H1 (cell line): Measurements from ENCODE around the gene PLPPR1. TPM values are rescaled to one million over a fixed set of nuclear protein-coding genes. Genes with fewer than 3 reads are reported as not detected.

Experiments
- CTCF ChIA-PET: fragments of 300-600 bp; sonication (Branson Sonifier 250); formaldehyde crosslinking; loops from one replicate; lab custom pipeline; 2021; ENCODE audit not compliant: partially characterized antibody; lab: Charles Lee
- POLR2A ChIA-PET: fragments of 300-600 bp; sonication (Branson Sonifier 250); formaldehyde crosslinking; loops from one replicate; lab custom pipeline; 2021; ENCODE audit warnings: inconsistent platforms; ENCODE audit not compliant: partially characterized antibody; lab: Charles Lee
- DNase-seq, 2 experiments: peaks; one replicate each; pipeline versions ENCODE4 v3.0.0 to v3.0.0-alpha.2; 2010 to 2022; ENCODE audit warnings: low spot score in 2 of 2, low read depth in 1 of 2, mixed read lengths in 1 of 2
- FAIRE-seq: peaks from 2 replicates; lab custom pipeline; 2011; peaks lifted over from hg19 to GRCh38; lab: Jason Lieb, UNC
- H2AFZ ChIP-seq: 2 replicates; pipeline ENCODE4 v1.8.1; 2012; ENCODE audit warnings: low read length, inconsistent platforms
- H2AK5ac ChIP-seq: 2 replicates; pipeline ENCODE4 v1.6.1; 2013; ENCODE audit warnings: low read depth, low read length
- H2BK120ac ChIP-seq: replicated peaks from 2 replicates; pipeline ENCODE3; 2013; ENCODE audit warnings: low read depth, low read length, inconsistent platforms
- H2BK12ac ChIP-seq: 2 replicates; pipeline ENCODE4 v1.6.1; 2013; ENCODE audit warnings: low read depth, low read length
- H2BK15ac ChIP-seq: 2 replicates; pipeline ENCODE4 v1.6.1; 2013; ENCODE audit warnings: low read length
- H2BK20ac ChIP-seq: 2 replicates; pipeline ENCODE4 v1.6.1; 2013; ENCODE audit warnings: low read length
- H2BK5ac ChIP-seq: 2 replicates; pipeline ENCODE4 v1.6.1; 2013; ENCODE audit warnings: low read depth, low read length
- H3K14ac ChIP-seq: 2 replicates; pipeline ENCODE4 v1.6.1; 2013; ENCODE audit warnings: inconsistent platforms; ENCODE audit not compliant: insufficient read length
- H3K18ac ChIP-seq: 2 replicates; pipeline ENCODE4 v1.6.1; 2013; ENCODE audit warnings: low read length; ENCODE audit errors: extremely low read depth
- H3K23ac ChIP-seq: 2 replicates; pipeline ENCODE4 v1.6.1; 2013; ENCODE audit warnings: inconsistent platforms; ENCODE audit not compliant: insufficient read length
- H3K23me2 ChIP-seq: 2 replicates; pipeline ENCODE4 v1.6.1; 2013; ENCODE audit warnings: low read depth, low read length
- H3K27ac ChIP-seq: 2 replicates; pipeline ENCODE4 v1.6.1; 2011; ENCODE audit warnings: low read depth, low read length, inconsistent platforms
- H3K27me3 ChIP-seq, 4 experiments: replicated peaks in 1 of 4; 1 replicate in 1 of 4; 2 replicates in 3 of 4; pipeline versions ENCODE4 v1.6.1 to v1.8.1; 2011 to 2013; ENCODE audit warnings: low read length in 3 of 4, mild to moderate bottlenecking in 3 of 4, inconsistent platforms in 2 of 4, mixed read lengths in 2 of 4, moderate library complexity in 1 of 4; ENCODE audit not compliant: control insufficient read depth in 3 of 4, insufficient read depth in 3 of 4; ENCODE audit errors: extremely low read depth in 1 of 4
- H3K36me3 ChIP-seq, 4 experiments: 2 replicates each; pipeline versions ENCODE4 v1.6.1 to v1.8.1; 2011 to 2013; ENCODE audit warnings: mild to moderate bottlenecking in 4 of 4, low read length in 3 of 4, moderate library complexity in 2 of 4, control low read depth in 1 of 4, inconsistent platforms in 1 of 4; ENCODE audit not compliant: insufficient read depth in 4 of 4, control insufficient read depth in 2 of 4
- H3K4ac ChIP-seq: replicated peaks from 2 replicates; pipeline ENCODE3; 2013; ENCODE audit warnings: low read length, low read depth, mixed read lengths, inconsistent platforms; ENCODE audit not compliant: insufficient read length
- H3K4me1 ChIP-seq, 4 experiments: replicated peaks in 1 of 4; 1 replicate in 1 of 4; 2 replicates in 3 of 4; pipeline versions ENCODE4 v1.6.1 to v1.8.1; 2011 to 2013; ENCODE audit warnings: low read length in 3 of 4, inconsistent platforms in 2 of 4, mixed read lengths in 1 of 4; ENCODE audit not compliant: insufficient read depth in 4 of 4, control insufficient read depth in 3 of 4
- H3K4me2 ChIP-seq, 2 experiments: 2 replicates each; pipeline versions ENCODE4 v1.6.1 to v1.8.1; 2011 to 2013; ENCODE audit warnings: low read depth in 2 of 2, low read length in 2 of 2, control low read depth in 1 of 2, inconsistent platforms in 1 of 2, mild to moderate bottlenecking in 1 of 2; ENCODE audit not compliant: insufficient read depth in 1 of 2
- H3K4me3 ChIP-seq, 4 experiments: fragments of 200-600, 300-600 bp in 1 of 4; sonication (generic), shearing (Covaris generic), sonication (Bioruptor Twin) in 1 of 4; 2 replicates each; pipeline versions ENCODE4 v1.5.1 to v1.8.1; 2011 to 2016; ENCODE audit warnings: low read length in 4 of 4, low read depth in 3 of 4, control low read depth in 2 of 4, inconsistent platforms in 2 of 4, mild to moderate bottlenecking in 2 of 4, mixed read lengths in 1 of 4, moderate library complexity in 1 of 4; ENCODE audit not compliant: insufficient read depth in 2 of 4; ENCODE audit errors: extremely low read depth in 1 of 4
- H3K56ac ChIP-seq: replicated peaks from 2 replicates; pipeline ENCODE3; 2013; ENCODE audit warnings: low read depth, mild to moderate bottlenecking, mixed read lengths, low read length, inconsistent platforms; ENCODE audit not compliant: insufficient read length
- H3K79me1 ChIP-seq: 2 replicates; pipeline ENCODE4 v1.6.1; 2013; ENCODE audit warnings: low read depth, low read length, control low read depth
- H3K79me2 ChIP-seq, 2 experiments: 2 replicates each; pipeline versions ENCODE4 v1.6.1 to v1.8.1; 2012 to 2013; ENCODE audit warnings: low read length in 2 of 2, mild to moderate bottlenecking in 2 of 2, inconsistent platforms in 1 of 2; ENCODE audit not compliant: insufficient read depth in 2 of 2, control insufficient read depth in 1 of 2
- H3K9ac ChIP-seq, 4 experiments: replicated peaks in 1 of 4; 1 replicate in 1 of 4; 2 replicates in 3 of 4; pipeline versions ENCODE4 v1.6.1 to v1.8.1; 2011 to 2013; ENCODE audit warnings: low read depth in 3 of 4, low read length in 3 of 4, control low read depth in 2 of 4, mild to moderate bottlenecking in 2 of 4, moderate library complexity in 2 of 4, inconsistent platforms in 1 of 4; ENCODE audit errors: extremely low read depth in 1 of 4
- H3K9me3 ChIP-seq, 2 experiments: 2 replicates each; pipeline versions ENCODE4 v1.6.1 to v1.8.1; 2012 to 2013; ENCODE audit warnings: mild to moderate bottlenecking in 2 of 2, moderate library complexity in 2 of 2, control low read depth in 1 of 2, inconsistent platforms in 1 of 2, low read depth in 1 of 2, low read length in 1 of 2, mixed read lengths in 1 of 2; ENCODE audit not compliant: insufficient read depth in 2 of 2
- H4K20me1 ChIP-seq, 2 experiments: replicated peaks in 1 of 2; 2 replicates each; pipeline versions ENCODE3 to v1.8.1; 2011 to 2013; ENCODE audit warnings: inconsistent platforms in 2 of 2, low read length in 2 of 2, mild to moderate bottlenecking in 1 of 2; ENCODE audit not compliant: insufficient read depth in 2 of 2, control insufficient read depth in 1 of 2
- H4K5ac ChIP-seq: 2 replicates; pipeline ENCODE4 v1.6.1; 2013; ENCODE audit warnings: low read length, low read depth, mixed read lengths, inconsistent platforms; ENCODE audit not compliant: insufficient read length
- H4K8ac ChIP-seq: 2 replicates; pipeline ENCODE4 v1.8.0; 2013; ENCODE audit warnings: mild to moderate bottlenecking, moderate library complexity, low read length, inconsistent platforms; ENCODE audit not compliant: insufficient read depth; ENCODE audit errors: extremely low read depth
- H4K91ac ChIP-seq: replicated peaks from 2 replicates; pipeline ENCODE3; 2013; ENCODE audit warnings: low read length, mixed read lengths, inconsistent platforms; ENCODE audit not compliant: insufficient read length
- RAD21 ChIP-seq, 2 experiments: IDR thresholded peaks in 1 of 2; conservative IDR thresholded peaks in 1 of 2; 2 replicates each; pipeline ENCODE4 v1.6.1; 2011; ENCODE audit warnings: low read depth in 2 of 2, low read length in 2 of 2, improper control_type of control experiment in 1 of 2, inconsistent platforms in 1 of 2, mild to moderate bottlenecking in 1 of 2, moderate library complexity in 1 of 2
- RFX5 ChIP-seq: IDR thresholded peaks from 2 replicates; pipeline ENCODE4 v1.6.1; 2011; ENCODE audit warnings: low read depth, low read length, improper control_type of control experiment, borderline replicate concordance
- SIN3A ChIP-seq, 2 experiments: IDR thresholded peaks in 1 of 2; conservative IDR thresholded peaks in 1 of 2; 2 replicates each; pipeline ENCODE4 v1.6.1; 2011 to 2012; ENCODE audit warnings: low read length in 2 of 2, improper control_type of control experiment in 1 of 2, low read depth in 1 of 2, mild to moderate bottlenecking in 1 of 2
- WGBS, 2 experiments: shearing (Covaris generic) in 1 of 2; methylation state at CpG; one replicate each; pipeline versions ENCODE4 v1.1.6 to v1.1.7; 2013 to 2015; ENCODE audit warnings: low lambda C conversion rate in 2 of 2, mixed read lengths in 2 of 2, inconsistent platforms in 1 of 2, low coverage in 1 of 2, missing lambda C conversion rate in 1 of 2; ENCODE audit not compliant: insufficient replicate concordance in 2 of 2, insufficient coverage in 1 of 2, insufficient read length in 1 of 2; ENCODE audit errors: extremely low coverage in 1 of 2, missing lambda C conversion rate in 1 of 2; 5-methylcytosine and 5-hydroxymethylcytosine counted together
- polyA plus RNA-seq, 7 experiments: library from polyadenylated mRNA; depleted of rRNA in 3 of 7; stranded (reverse) in 5 of 7; unstranded in 2 of 7; fragments of >200 nt in 5 of 7; fragments of 200-250 nt in 2 of 7; gene quantifications; 1 replicate in 5 of 7; 2 replicates in 1 of 7; 4 replicates in 1 of 7; pipeline versions ENCODE4 v1.2.1 to v1.2.3, GENCODE V29; 2011 to 2013; ENCODE audit warnings: missing spikeins in 2 of 7, mixed read lengths in 2 of 7
- total RNA-seq: library from RNA; stranded (reverse); fragmentation: NEBNext Ultra II Directional; extraction: Animal tissue kit (Norgen Biotek cat#: 25700); gene quantifications from 2 replicates; pipeline ENCODE4 v1.2.1, GENCODE V29; 2021

The PLPPR1 gene
- total and polyA plus RNA-seq, 2 of the 8 experiments (the other 6 are each of a cell fraction or from before 2014, with no cell fraction given): 1.4 to 1.8 TPM

DNA sequence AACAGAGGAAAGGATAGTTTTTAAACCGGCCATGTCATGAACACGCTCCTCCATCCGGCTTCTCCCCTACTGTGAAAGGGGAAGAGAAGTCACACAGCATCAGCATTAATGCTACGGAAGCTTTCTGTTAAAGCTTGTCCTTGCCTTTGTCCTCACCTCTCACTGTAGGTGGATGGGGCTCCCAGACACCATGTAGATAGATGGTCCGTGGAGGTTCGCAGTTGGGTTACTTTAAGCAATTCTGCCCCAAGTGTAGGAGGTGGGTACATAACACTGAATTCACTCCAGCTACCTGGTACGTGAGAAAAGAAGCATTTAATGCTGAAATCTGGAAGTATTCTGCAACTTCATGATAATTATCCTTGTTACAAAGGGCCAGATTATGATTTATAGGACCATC, 190.5 kb downstream of the PLPPR1 start:
- DNase-seq (no peak), FAIRE-seq (no peak)
- no peaks in the 10 kb centered on the region for H3K27me3 ChIP-seq
- H4K91ac ChIP-seq: no peak overlapping the region
- no peak overlapping the region for H2BK120ac ChIP-seq
- 85% methylated on average over 7 of the region's 7 CpGs; no CpG with 5 or more reads in 1 of the 2 experiments for WGBS, 2 experiments
- no peaks in the 10 kb centered on the region for H3K36me3 ChIP-seq
- ChIA-PET CTCF (interaction anchor here (1.2 to 1.3 kb wide), 3 partner anchors 17 to 500 kb away, joined by 3 to 4 read pairs (median 4); no protein-coding TSS in a partner anchor), POLR2A (no interaction called here)
- H2BK5ac ChIP-seq: no peak overlapping the region
- TF ChIP-seq SIN3A (conservative IDR thresholded peaks at IDR 0.05 in 1 of 2, IDR thresholded peaks at IDR 0.05 in 1 of 2; ENCODE audit: low read depth in 1 of 2, low read length in 2 of 2) (no peak), RAD21 (IDR thresholded peaks at IDR 0.05 in 1 of 2, conservative IDR thresholded peaks at IDR 0.05 in 1 of 2; ENCODE audit: low read depth in 2 of 2, low read length in 2 of 2) (peak in 1 of 2 experiments; percentile 11; a peak in 1 of 4 replicates), RFX5 (no peak)
- H3K79me1 ChIP-seq: no peaks in the 10 kb centered on the region
- no peak overlapping the region for H4K5ac ChIP-seq
- no peak overlapping the region for H4K8ac ChIP-seq
- no peak overlapping the region for H3K4me3 ChIP-seq
- no peak overlapping the region for H3K4me2 ChIP-seq
- no peak overlapping the region for H3K27ac ChIP-seq
- no peaks in the 10 kb centered on the region for H3K79me2 ChIP-seq
- H3K18ac ChIP-seq: no peak overlapping the region
- 0 out of 2 replicates have a peak overlapping the region, but pooled peaks have one; percentile 6 for H2AFZ ChIP-seq
- H3K4ac ChIP-seq: no peak overlapping the region
- no peak overlapping the region for H2BK12ac ChIP-seq
- no peak overlapping the region for H2BK20ac ChIP-seq
- H3K4me1 ChIP-seq: no peaks in the 10 kb centered on the region
- H3K56ac ChIP-seq: no peak overlapping the region
- H2BK15ac ChIP-seq: no peak overlapping the region
- H3K23me2 ChIP-seq: no peaks in the 10 kb centered on the region
- H3K9me3 ChIP-seq: no peaks in the 10 kb centered on the region
- no peak overlapping the region for H2AK5ac ChIP-seq
- H3K9ac ChIP-seq: no peak overlapping the region
- H3K23ac ChIP-seq: no peak overlapping the region
- H3K14ac ChIP-seq: no peak overlapping the region
- no peaks in the 10 kb centered on the region for H4K20me1 ChIP-seq
